Tibial nerve (tissue), 4 donors: Measurements from ENCODE around the gene UMPS.

Source experiments
- EP300 ChIP-seq, 2 donors: sonication (generic); formaldehyde crosslinking; IDR thresholded peaks; one replicate each; pipeline ENCODE4 v1.6.1; 2017; ENCODE audit warnings: antibody characterized with exemption in 2 of 2, mild to moderate bottlenecking in 1 of 2
- POLR2A ChIP-seq, 2 donors: fragments of 450-650 bp; IDR thresholded peaks; one replicate each; pipeline ENCODE4 v1.6.1; 2017; ENCODE audit warnings: antibody characterized with exemption in 2 of 2, mild to moderate bottlenecking in 2 of 2, moderate library complexity in 2 of 2
- TF ChIP-seq, protein P1 (sequence below), 5 experiments: fragments of 200-600 bp in 3 of 5; fragments of 450-650 bp in 2 of 5; sonication (generic) in 3 of 5; IDR thresholded peaks; one replicate each; pipeline ENCODE4 v1.5.1; 2016 to 2019; ENCODE audit warnings: antibody characterized with exemption in 5 of 5, mild to moderate bottlenecking in 3 of 5, moderate library complexity in 2 of 5

DNA sequence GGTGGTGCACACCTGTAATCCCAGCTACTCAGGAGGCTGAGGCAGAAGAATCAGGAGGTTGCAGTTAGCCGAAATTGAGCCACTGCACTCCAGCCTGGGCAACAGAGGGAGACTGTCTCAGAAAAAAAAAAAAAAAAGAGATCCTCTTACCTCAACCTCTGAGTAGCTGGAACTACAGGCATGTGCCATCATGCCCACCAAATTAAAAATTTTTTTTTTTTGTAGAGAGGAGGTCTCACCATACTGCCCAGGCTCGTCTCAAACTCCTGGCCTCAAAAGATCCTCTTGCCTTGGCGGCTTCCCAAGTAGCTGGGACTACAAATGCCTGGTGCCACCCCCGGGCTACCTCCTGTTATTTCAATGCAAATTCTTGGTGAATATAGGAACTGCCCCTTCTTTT is 1.5 kb downstream of the UMPS start:
- TF ChIP-seq, protein P1, sequence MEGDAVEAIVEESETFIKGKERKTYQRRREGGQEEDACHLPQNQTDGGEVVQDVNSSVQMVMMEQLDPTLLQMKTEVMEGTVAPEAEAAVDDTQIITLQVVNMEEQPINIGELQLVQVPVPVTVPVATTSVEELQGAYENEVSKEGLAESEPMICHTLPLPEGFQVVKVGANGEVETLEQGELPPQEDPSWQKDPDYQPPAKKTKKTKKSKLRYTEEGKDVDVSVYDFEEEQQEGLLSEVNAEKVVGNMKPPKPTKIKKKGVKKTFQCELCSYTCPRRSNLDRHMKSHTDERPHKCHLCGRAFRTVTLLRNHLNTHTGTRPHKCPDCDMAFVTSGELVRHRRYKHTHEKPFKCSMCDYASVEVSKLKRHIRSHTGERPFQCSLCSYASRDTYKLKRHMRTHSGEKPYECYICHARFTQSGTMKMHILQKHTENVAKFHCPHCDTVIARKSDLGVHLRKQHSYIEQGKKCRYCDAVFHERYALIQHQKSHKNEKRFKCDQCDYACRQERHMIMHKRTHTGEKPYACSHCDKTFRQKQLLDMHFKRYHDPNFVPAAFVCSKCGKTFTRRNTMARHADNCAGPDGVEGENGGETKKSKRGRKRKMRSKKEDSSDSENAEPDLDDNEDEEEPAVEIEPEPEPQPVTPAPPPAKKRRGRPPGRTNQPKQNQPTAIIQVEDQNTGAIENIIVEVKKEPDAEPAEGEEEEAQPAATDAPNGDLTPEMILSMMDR (IDR thresholded peaks at IDR 0.05), result no peak
- no peak for TF ChIP-seq EP300 (IDR thresholded peaks at IDR 0.05)
- no peak for TF ChIP-seq POLR2A (IDR thresholded peaks at IDR 0.05)
